ENCODE measurements around the gene LRP1B.

DNA sequence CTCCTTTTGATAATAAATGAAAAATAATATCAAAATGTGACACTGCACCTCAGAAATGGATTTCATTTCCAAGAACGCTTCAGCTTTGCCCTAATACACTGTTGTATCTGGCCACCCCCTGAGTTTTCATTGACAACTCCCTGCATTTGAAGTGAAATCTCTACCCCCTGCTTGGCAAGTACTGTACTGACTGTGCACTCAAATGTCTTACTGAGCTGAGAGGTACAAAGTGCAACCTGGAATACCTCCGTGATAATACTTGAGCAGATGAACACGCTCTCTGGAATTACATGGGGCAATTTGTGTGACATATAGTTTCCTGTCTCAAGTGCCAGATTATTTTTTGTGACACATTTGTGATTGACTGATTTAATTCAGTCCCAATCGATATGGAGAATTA, 231.1 kb downstream of the LRP1B start:
- TF ChIP-seq POLR2AphosphoS5 (IDR thresholded peaks at IDR 0.05; ENCODE audit: low read depth, low read length): no peak
- TF ChIP-seq, protein P1, sequence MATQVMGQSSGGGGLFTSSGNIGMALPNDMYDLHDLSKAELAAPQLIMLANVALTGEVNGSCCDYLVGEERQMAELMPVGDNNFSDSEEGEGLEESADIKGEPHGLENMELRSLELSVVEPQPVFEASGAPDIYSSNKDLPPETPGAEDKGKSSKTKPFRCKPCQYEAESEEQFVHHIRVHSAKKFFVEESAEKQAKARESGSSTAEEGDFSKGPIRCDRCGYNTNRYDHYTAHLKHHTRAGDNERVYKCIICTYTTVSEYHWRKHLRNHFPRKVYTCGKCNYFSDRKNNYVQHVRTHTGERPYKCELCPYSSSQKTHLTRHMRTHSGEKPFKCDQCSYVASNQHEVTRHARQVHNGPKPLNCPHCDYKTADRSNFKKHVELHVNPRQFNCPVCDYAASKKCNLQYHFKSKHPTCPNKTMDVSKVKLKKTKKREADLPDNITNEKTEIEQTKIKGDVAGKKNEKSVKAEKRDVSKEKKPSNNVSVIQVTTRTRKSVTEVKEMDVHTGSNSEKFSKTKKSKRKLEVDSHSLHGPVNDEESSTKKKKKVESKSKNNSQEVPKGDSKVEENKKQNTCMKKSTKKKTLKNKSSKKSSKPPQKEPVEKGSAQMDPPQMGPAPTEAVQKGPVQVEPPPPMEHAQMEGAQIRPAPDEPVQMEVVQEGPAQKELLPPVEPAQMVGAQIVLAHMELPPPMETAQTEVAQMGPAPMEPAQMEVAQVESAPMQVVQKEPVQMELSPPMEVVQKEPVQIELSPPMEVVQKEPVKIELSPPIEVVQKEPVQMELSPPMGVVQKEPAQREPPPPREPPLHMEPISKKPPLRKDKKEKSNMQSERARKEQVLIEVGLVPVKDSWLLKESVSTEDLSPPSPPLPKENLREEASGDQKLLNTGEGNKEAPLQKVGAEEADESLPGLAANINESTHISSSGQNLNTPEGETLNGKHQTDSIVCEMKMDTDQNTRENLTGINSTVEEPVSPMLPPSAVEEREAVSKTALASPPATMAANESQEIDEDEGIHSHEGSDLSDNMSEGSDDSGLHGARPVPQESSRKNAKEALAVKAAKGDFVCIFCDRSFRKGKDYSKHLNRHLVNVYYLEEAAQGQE (IDR thresholded peaks at IDR 0.05; ENCODE audit: insufficient read depth in 1 of 2, low read depth in 2 of 2, low read length in 2 of 2): no peak

All from PFSK-1 (cell line).